ENCODE data around the gene TXNIP.

DNA sequence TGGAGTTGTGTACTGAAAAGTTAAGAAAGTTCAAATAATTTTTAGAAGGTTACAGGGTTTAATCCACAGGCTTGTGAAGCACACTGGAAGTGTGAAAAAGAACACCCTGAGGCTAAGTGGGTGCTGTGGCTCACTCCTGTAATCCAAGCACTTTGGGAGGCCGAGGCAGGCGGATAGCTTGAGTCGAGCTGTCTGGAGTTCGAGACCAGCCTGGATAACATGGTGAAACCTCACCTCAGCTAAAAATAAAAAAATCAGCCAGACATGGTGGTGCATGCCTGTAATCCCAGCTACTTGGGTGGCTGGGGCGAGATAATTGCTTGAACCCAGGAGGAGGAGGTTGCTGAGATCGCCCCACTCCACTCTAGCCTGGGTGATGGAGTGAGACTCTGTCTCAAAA, 9.8 kb downstream of the TXNIP start:
- TF ChIP-seq, protein P1, sequence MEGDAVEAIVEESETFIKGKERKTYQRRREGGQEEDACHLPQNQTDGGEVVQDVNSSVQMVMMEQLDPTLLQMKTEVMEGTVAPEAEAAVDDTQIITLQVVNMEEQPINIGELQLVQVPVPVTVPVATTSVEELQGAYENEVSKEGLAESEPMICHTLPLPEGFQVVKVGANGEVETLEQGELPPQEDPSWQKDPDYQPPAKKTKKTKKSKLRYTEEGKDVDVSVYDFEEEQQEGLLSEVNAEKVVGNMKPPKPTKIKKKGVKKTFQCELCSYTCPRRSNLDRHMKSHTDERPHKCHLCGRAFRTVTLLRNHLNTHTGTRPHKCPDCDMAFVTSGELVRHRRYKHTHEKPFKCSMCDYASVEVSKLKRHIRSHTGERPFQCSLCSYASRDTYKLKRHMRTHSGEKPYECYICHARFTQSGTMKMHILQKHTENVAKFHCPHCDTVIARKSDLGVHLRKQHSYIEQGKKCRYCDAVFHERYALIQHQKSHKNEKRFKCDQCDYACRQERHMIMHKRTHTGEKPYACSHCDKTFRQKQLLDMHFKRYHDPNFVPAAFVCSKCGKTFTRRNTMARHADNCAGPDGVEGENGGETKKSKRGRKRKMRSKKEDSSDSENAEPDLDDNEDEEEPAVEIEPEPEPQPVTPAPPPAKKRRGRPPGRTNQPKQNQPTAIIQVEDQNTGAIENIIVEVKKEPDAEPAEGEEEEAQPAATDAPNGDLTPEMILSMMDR (IDR thresholded peaks at IDR 0.05 in 2 of 3, conservative IDR thresholded peaks at IDR 0.05 in 1 of 3; ENCODE audit: borderline replicate concordance in 1 of 3, insufficient read depth in 1 of 3, low read depth in 2 of 3, low read length in 2 of 3) = no peak
- TF ChIP-seq RAD21 (IDR thresholded peaks at IDR 0.05; ENCODE audit: low read depth) (no peak), POLR2A (IDR thresholded peaks at IDR 0.05; ENCODE audit: borderline replicate concordance, extremely low read depth, insufficient read depth, insufficient read length) (no peak), JUND (IDR thresholded peaks at IDR 0.05) (no peak), YY1 (IDR thresholded peaks at IDR 0.05; ENCODE audit: extremely low read depth, insufficient replicate concordance, low read depth, low read length) (no peak)
